HG02943 (cell line): ENCODE data around the gene DCTN1.
"Not testable (repeated sequence)": the region's sequence is repeated elsewhere in the genome, so short reads cannot be mapped to it uniquely, and the experiment has no call there.

Experiments used
- ATAC-seq: cut with Tn5 transposase; IDR thresholded peaks from one replicate; pipeline ENCODE4 v1.9.1; 2021; ENCODE audit warnings: mild to moderate bottlenecking, low read depth, moderate library complexity; ENCODE audit not compliant: unreplicated experiment

DCTN1 gene

GRCh38 chr2:74373985-74374384 lies 6.1 kb downstream of the DCTN1 start:
- ATAC-seq, result no peak

- no peak for ATAC-seq
Observed at GRCh38 chr2:74373221-74373676, 6.9 kb downstream of the DCTN1 start.

GRCh38 chr2:74372674-74373073 lies 7.4 kb downstream of the DCTN1 start:
- ATAC-seq, result no peak

GRCh38 chr2:74371421-74371820 lies 8.7 kb downstream of the DCTN1 start:
- no peak for ATAC-seq

GRCh38 chr2:74369976-74370375 lies 10.1 kb downstream of the DCTN1 start:
- ATAC-seq, result no peak

- no peak for ATAC-seq
Observed at GRCh38 chr2:74368499-74368898, 11.6 kb downstream of the DCTN1 start.

GRCh38 chr2:74367789-74368188 lies 12.3 kb downstream of the DCTN1 start:
- ATAC-seq, result no peak

- no peak for ATAC-seq
Observed at GRCh38 chr2:74366036-74366435, 14.1 kb downstream of the DCTN1 start.

GRCh38 chr2:74364533-74365505 lies 15.3 kb downstream of the DCTN1 start:
- ATAC-seq, result no peak

- no peak for ATAC-seq
Observed at GRCh38 chr2:74361327-74361726, 18.8 kb downstream of the DCTN1 start.

GRCh38 chr2:74357627-74358026 lies 22.5 kb downstream of the DCTN1 start:
- no peak for ATAC-seq

- ATAC-seq, result no peak
Observed at GRCh38 chr2:74349889-74350288, 30.2 kb downstream of the DCTN1 start.

GRCh38 chr2:74347742-74348141 lies 32.4 kb downstream of the DCTN1 start:
- no peak for ATAC-seq

- ATAC-seq, result no peak
Observed at GRCh38 chr2:74347303-74347702, 32.8 kb downstream of the DCTN1 start.

- no peak for ATAC-seq
Observed at GRCh38 chr2:74345272-74345943, 34.7 kb downstream of the DCTN1 start.

GRCh38 chr2:74343316-74343715 lies 36.8 kb downstream of the DCTN1 start, which contains the start of gene SLC4A5:
TSS of gene SLC4A5 (minus strand) at chr2:74343416. CDS start at chr2:74315023, 28,393 bp downstream.
- ATAC-seq, result no peak

- not testable (repeated sequence) for ATAC-seq
Observed at GRCh38 chr2:74336227-74336626, 43.9 kb downstream of the DCTN1 start.

GRCh38 chr2:74334931-74335333 lies 45.2 kb downstream of the DCTN1 start:
- ATAC-seq, result no peak

GRCh38 chr2:74333896-74334586 lies 46.1 kb downstream of the DCTN1 start:
- no peak for ATAC-seq

- ATAC-seq, result no peak
Observed at GRCh38 chr2:74333175-74333574, 46.9 kb downstream of the DCTN1 start.
